Caco-2 (cell line): ENCODE measurements around the gene PLCB1. TPM values are rescaled to one million over a fixed set of nuclear protein-coding genes. Genes with fewer than 3 reads are reported as not detected.

Experiments used
- BruUV-seq: library from RNA; stranded (reverse); fragments of 400-500 nt; replicated peaks from 2 replicates; lab custom pipeline; 2021; lab: Mats Ljungman, UMichigan
- CTCF ChIA-PET: fragments of 300-600 bp; sonication (Branson Sonifier 250); formaldehyde crosslinking; loops from one replicate; lab custom pipeline; 2022; ENCODE audit warnings: antibody characterized with exemption; lab: Charles Lee
- POLR2A ChIA-PET: fragments of 300-600 bp; sonication (Branson Sonifier 250); formaldehyde crosslinking; loops from one replicate; lab custom pipeline; 2022; ENCODE audit warnings: antibody characterized with exemption; lab: Charles Lee
- DNase-seq, 2 experiments: peaks; one replicate each; pipeline versions ENCODE4 v3.0.0 to v3.0.0-alpha.2; 2020 to 2022
- H3K27me3 ChIP-seq: replicated peaks from 2 replicates; pipeline ENCODE4 v1.6.0; 2011; ENCODE audit warnings: low read length; ENCODE audit not compliant: control insufficient read depth, insufficient read depth
- H3K36me3 ChIP-seq: 2 replicates; pipeline ENCODE4 v1.5.1; 2011; ENCODE audit warnings: low read length; ENCODE audit not compliant: control insufficient read depth, insufficient read depth
- H3K4me1 ChIP-seq: fragments of 250-450 bp; sonication (Bioruptor Pico); 2 replicates; pipeline ENCODE4 v1.5.1; 2020; ENCODE audit warnings: mild to moderate bottlenecking
- H3K4me3 ChIP-seq: 2 replicates; pipeline ENCODE4 v1.5.1; 2011; ENCODE audit warnings: low read depth, mild to moderate bottlenecking, control low read depth, low read length
- H3K9me3 ChIP-seq: fragments of 250-450 bp; sonication (Bioruptor Pico); 2 replicates; pipeline ENCODE4 v1.5.1; 2020; ENCODE audit warnings: mild to moderate bottlenecking, moderate library complexity
- H3K27ac Mint-ChIP-seq: one replicate; pipeline ENCODE4 v1.8.0; 2022; ENCODE audit warnings: mixed read lengths; ENCODE audit not compliant: unreplicated experiment
- H3K27me3 Mint-ChIP-seq: one replicate; pipeline ENCODE4 v1.8.0; 2022; ENCODE audit warnings: mixed read lengths; ENCODE audit not compliant: insufficient read depth, unreplicated experiment
- H3K36me3 Mint-ChIP-seq: one replicate; pipeline ENCODE4 v1.8.0; 2022; ENCODE audit warnings: mild to moderate bottlenecking, mixed read lengths; ENCODE audit not compliant: insufficient read depth, unreplicated experiment
- H3K4me1 Mint-ChIP-seq: one replicate; pipeline ENCODE4 v1.8.0; 2022; ENCODE audit warnings: low read depth, mixed read lengths; ENCODE audit not compliant: unreplicated experiment
- H3K4me3 Mint-ChIP-seq: one replicate; pipeline ENCODE4 v1.8.0; 2022; ENCODE audit warnings: mild to moderate bottlenecking, moderate library complexity, mixed read lengths; ENCODE audit not compliant: unreplicated experiment
- H3K9me3 Mint-ChIP-seq: one replicate; pipeline ENCODE4 v1.8.0; 2022; ENCODE audit warnings: mixed read lengths; ENCODE audit not compliant: unreplicated experiment
- CTCF ChIP-seq, 2 experiments: fragments of 200-600 bp in 1 of 2; IDR thresholded peaks; 1 replicate in 1 of 2; 2 replicates in 1 of 2; pipeline versions ENCODE4 v1.5.1 to v1.8.0; 2011 to 2022; ENCODE audit warnings: antibody characterized with exemption in 1 of 2, control low read depth in 1 of 2, inconsistent platforms in 1 of 2, low read depth in 1 of 2, low read length in 1 of 2, mild to moderate bottlenecking in 1 of 2, moderate library complexity in 1 of 2; ENCODE audit not compliant: insufficient read depth in 1 of 2, severe bottlenecking in 1 of 2, unreplicated experiment in 1 of 2
- intact Hi-C: fragments of 100-400 bp; cut with micrococcal nuclease; formaldehyde crosslinking; loops from one replicate; pipeline ENCODE4 v1.10.0; 2022; ENCODE audit not compliant: unreplicated experiment
- total RNA-seq: library from RNA; stranded (reverse); gene quantifications from 2 replicates; pipeline ENCODE4 v1.2.3, GENCODE V29; 2022

PLCB1 gene
- total RNA-seq, 1 experiment from 2014 or later = 105 TPM

- intact Hi-C loops = no loop called here
- no peak for TF ChIP-seq CTCF (IDR thresholded peaks at IDR 0.05; ENCODE audit: insufficient read depth in 1 of 2, low read depth in 1 of 2, low read length in 1 of 2, severe bottlenecking in 1 of 2, unreplicated experiment in 1 of 2)
- Histone ChIP-seq H3K36me3 (no peaks in the 10 kb centered on the region), H3K27me3 (no peaks in the 10 kb centered on the region), H3K9me3 (no peaks in the 10 kb centered on the region), H3K4me1 (no peaks in the 10 kb centered on the region), H3K4me3 (no peak overlapping the region)
- no TSS peak for BruUV-seq
- no peaks in the 10 kb centered on the region for H3K9me3 Mint-ChIP-seq
- H3K4me1 Mint-ChIP-seq = peaks cover 9% of the 10 kb centered on the region
- no peaks in the 10 kb centered on the region for H3K36me3 Mint-ChIP-seq
- no peak overlapping the region for H3K4me3 Mint-ChIP-seq
- no peaks in the 10 kb centered on the region for H3K27me3 Mint-ChIP-seq
- no peak overlapping the region for H3K27ac Mint-ChIP-seq
- ChIA-PET POLR2A (no interaction called here), CTCF (no interaction called here)
- no peak for DNase-seq
These were observed 443.0 kb downstream of the PLCB1 start for GRCh38 chr20:8575114-8575513.

DNA sequence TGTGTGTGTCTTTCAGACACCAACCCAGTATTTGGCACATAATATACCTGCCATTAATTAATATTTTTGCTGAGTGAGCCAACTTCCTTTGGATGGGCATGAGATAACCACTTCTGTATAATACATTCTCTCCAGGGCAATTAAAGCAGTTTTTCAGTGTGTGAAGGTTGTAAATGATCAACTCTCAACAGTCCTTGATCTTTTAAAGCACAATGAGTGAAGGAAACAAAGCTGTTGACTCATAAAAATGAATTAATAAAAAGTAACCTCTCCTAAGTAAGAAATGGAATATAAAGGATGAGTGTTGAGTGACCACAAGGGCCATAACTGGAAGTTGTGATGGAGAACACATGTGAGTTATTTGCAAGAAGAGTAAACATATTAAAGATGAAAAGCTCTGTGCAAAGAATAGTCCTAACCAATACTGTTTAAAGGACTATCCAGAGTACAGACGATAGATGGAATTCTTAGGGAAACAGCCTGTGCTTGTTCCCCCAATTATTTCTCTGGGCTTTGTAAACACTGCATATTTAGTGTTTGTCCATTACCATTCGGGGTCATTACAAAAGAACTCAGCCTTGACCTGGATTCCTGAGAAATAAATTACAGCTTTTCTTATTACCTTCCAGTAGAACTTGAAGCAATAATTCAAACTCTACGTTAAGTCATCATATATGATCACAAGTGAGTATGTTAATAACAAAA is 446.2 kb downstream of the PLCB1 start:
- no TSS peak for BruUV-seq
- CTCF ChIA-PET = no interaction called here
- DNase-seq = no peak

GRCh38 chr20:8579035-8579434 is 447.0 kb downstream of the PLCB1 start:
- Mint-ChIP-seq H3K9me3 (no peaks in the 10 kb centered on the region), H3K4me1 (peaks cover 25% of the 10 kb centered on the region), H3K4me3 (no peak overlapping the region), H3K27ac (no peak overlapping the region), H3K36me3 (peaks cover 11% of the 10 kb centered on the region), H3K27me3 (no peaks in the 10 kb centered on the region)
- Histone ChIP-seq H3K4me3 (no peak overlapping the region), H3K27me3 (no peaks in the 10 kb centered on the region), H3K4me1 (peaks cover 14% of the 10 kb centered on the region), H3K36me3 (no peaks in the 10 kb centered on the region), H3K9me3 (no peaks in the 10 kb centered on the region)
- POLR2A ChIA-PET = no interaction called here
- intact Hi-C loops = no loop called here
- TF ChIP-seq CTCF (IDR thresholded peaks at IDR 0.05; ENCODE audit: insufficient read depth in 1 of 2, low read depth in 1 of 2, low read length in 1 of 2, severe bottlenecking in 1 of 2, unreplicated experiment in 1 of 2) = no peak
- BruUV-seq = no TSS peak
- CTCF ChIA-PET = no interaction called here
- no peak for DNase-seq

More for the DNA sequence above, 446.2 kb downstream of the PLCB1 start:
- Histone ChIP-seq H3K4me1 (peaks cover 13% of the 10 kb centered on the region), H3K36me3 (no peaks in the 10 kb centered on the region), H3K4me3 (no peak overlapping the region), H3K27me3 (no peaks in the 10 kb centered on the region), H3K9me3 (no peaks in the 10 kb centered on the region)
- Mint-ChIP-seq H3K4me3 (no peak overlapping the region), H3K9me3 (no peaks in the 10 kb centered on the region), H3K4me1 (peaks cover 25% of the 10 kb centered on the region), H3K27me3 (no peaks in the 10 kb centered on the region), H3K27ac (no peak overlapping the region), H3K36me3 (peaks cover 5% of the 10 kb centered on the region)
- no peak for TF ChIP-seq CTCF (IDR thresholded peaks at IDR 0.05; ENCODE audit: insufficient read depth in 1 of 2, low read depth in 1 of 2, low read length in 1 of 2, severe bottlenecking in 1 of 2, unreplicated experiment in 1 of 2)
- POLR2A ChIA-PET = no interaction called here
- intact Hi-C loops = no loop called here
